Mesendoderm (in vitro differentiated cells): Measurements from ENCODE around the gene TM7SF3.

ENCODE experiments used
- DNase-seq: peaks from one replicate; pipeline ENCODE4 v3.0.0; 2013
- H2AK5ac ChIP-seq: 2 replicates; pipeline ENCODE4 v1.6.1; 2013; ENCODE audit warnings: low read length, inconsistent platforms
- H2BK120ac ChIP-seq: 2 replicates; pipeline ENCODE4 v1.6.1; 2013; ENCODE audit warnings: low read depth, mild to moderate bottlenecking, low read length, moderate library complexity, mixed read lengths
- H2BK15ac ChIP-seq: replicated peaks from 2 replicates; pipeline ENCODE4 v1.6.1; 2013; ENCODE audit warnings: low read depth, mild to moderate bottlenecking, moderate library complexity
- H2BK5ac ChIP-seq: 2 replicates; pipeline ENCODE4 v1.6.1; 2013; ENCODE audit warnings: low read length, inconsistent platforms
- H3K18ac ChIP-seq: 2 replicates; pipeline ENCODE4 v1.6.1; 2013; ENCODE audit warnings: mild to moderate bottlenecking, low read length, mixed read lengths
- H3K23ac ChIP-seq: one replicate; pipeline ENCODE4 v1.6.1; 2013; ENCODE audit warnings: low read length
- H3K27ac ChIP-seq: 2 replicates; pipeline ENCODE4 v1.5.1; 2013; ENCODE audit warnings: low read depth, mild to moderate bottlenecking, inconsistent platforms, low read length, moderate library complexity
- H3K27me3 ChIP-seq: 2 replicates; pipeline ENCODE4 v1.6.1; 2013; ENCODE audit warnings: low read length, control low read depth, mild to moderate bottlenecking, inconsistent platforms; ENCODE audit not compliant: insufficient read depth, poor library complexity
- H3K36me3 ChIP-seq: 2 replicates; pipeline ENCODE4 v1.6.1; 2013; ENCODE audit warnings: low read length, inconsistent platforms; ENCODE audit not compliant: control insufficient read depth, insufficient read depth
- H3K4ac ChIP-seq: one replicate; pipeline ENCODE4 v1.6.1; 2013; ENCODE audit warnings: low read depth, mild to moderate bottlenecking, low read length, moderate library complexity
- H3K4me1 ChIP-seq: 2 replicates; pipeline ENCODE4 v1.6.1; 2013; ENCODE audit warnings: low read depth, low read length, inconsistent platforms; ENCODE audit not compliant: control insufficient read depth
- H3K4me2 ChIP-seq: 2 replicates; pipeline ENCODE4 v1.6.1; 2013; ENCODE audit warnings: low read length
- H3K4me3 ChIP-seq: 2 replicates; pipeline ENCODE4 v1.5.1; 2013; ENCODE audit warnings: mild to moderate bottlenecking, low read length
- H3K56ac ChIP-seq: one replicate; pipeline ENCODE4 v1.6.1; 2013; ENCODE audit warnings: low read length
- H3K79me1 ChIP-seq: 2 replicates; pipeline ENCODE4 v1.6.1; 2013; ENCODE audit warnings: low read length, inconsistent platforms
- H3K79me2 ChIP-seq: 2 replicates; pipeline ENCODE4 v1.6.1; 2013; ENCODE audit warnings: mild to moderate bottlenecking, low read length; ENCODE audit not compliant: control insufficient read depth, insufficient read depth
- H3K9ac ChIP-seq: 2 replicates; pipeline ENCODE4 v1.6.1; 2013; ENCODE audit warnings: low read length, inconsistent platforms
- H4K5ac ChIP-seq: one replicate; pipeline ENCODE4 v1.6.1; 2013; ENCODE audit warnings: low read length
- H4K8ac ChIP-seq: one replicate; pipeline ENCODE4 v1.6.1; 2013; ENCODE audit warnings: low read depth, mild to moderate bottlenecking, control low read depth, low read length, moderate library complexity
- WGBS: extraction: QIAGEN DNeasy Blood & Tissue Kit; methylation state at CpG from one replicate; pipeline ENCODE4 v1.1.7; 2013; ENCODE audit warnings: low lambda C conversion rate, missing lambda C conversion rate; ENCODE audit not compliant: insufficient coverage; ENCODE audit errors: extremely low coverage; 5-methylcytosine and 5-hydroxymethylcytosine counted together

The TM7SF3 gene

DNA sequence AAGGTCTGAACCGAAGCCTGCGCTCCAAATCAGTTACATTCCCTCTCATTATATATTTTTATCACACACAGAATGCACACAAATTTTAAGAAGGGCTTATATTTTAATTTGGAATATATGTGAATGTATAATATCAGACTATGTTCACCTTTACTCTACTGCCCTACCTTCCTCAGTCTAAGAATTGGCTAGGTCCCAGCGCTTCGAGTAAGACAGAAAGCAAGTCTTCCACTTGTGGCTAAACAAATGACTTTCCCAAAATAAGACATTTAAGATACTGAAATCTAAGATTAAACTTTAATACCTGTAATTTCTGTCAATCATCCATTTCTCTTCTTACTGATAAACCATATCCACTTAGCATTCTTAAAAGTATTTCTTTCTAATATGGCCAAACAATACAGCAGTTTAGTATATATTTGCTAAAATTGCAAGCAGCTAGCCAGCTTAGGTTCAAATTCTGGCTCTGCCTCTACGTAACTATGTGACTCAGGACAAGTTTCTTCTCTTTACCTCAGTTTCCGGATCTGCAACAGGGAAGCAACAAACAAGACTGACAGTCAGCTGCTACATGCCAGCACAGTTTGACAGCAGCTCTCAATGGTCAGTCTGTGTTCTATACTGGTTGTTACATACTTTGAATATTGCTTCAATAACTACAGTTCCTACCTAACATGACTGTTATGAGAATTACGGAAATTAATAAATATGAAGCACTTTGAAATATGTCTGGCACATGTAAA, 78.4 kb downstream of the TM7SF3 start:
- Histone ChIP-seq H3K4ac (no peak overlapping the region), H3K18ac (no peak overlapping the region), H3K56ac (no peak overlapping the region), H3K27ac (no peak overlapping the region), H3K9ac (no peak overlapping the region), H2AK5ac (no peak overlapping the region), H3K4me1 (no peaks in the 10 kb centered on the region), H4K5ac (no peak overlapping the region), H3K79me1 (peaks cover 1% of the 10 kb centered on the region), H3K36me3 (no peaks in the 10 kb centered on the region), H3K27me3 (no peaks in the 10 kb centered on the region), H2BK5ac (no peak overlapping the region), H4K8ac (no peak overlapping the region), H3K4me2 (no peak overlapping the region), H3K23ac (no peak overlapping the region), H2BK15ac (no peak overlapping the region), H3K4me3 (no peak overlapping the region), H2BK120ac (no peak overlapping the region), H3K79me2 (peaks cover 14% of the 10 kb centered on the region)
- no peak for DNase-seq
- no CpG with 5 or more reads among the region's 7 CpGs for WGBS

DNA sequence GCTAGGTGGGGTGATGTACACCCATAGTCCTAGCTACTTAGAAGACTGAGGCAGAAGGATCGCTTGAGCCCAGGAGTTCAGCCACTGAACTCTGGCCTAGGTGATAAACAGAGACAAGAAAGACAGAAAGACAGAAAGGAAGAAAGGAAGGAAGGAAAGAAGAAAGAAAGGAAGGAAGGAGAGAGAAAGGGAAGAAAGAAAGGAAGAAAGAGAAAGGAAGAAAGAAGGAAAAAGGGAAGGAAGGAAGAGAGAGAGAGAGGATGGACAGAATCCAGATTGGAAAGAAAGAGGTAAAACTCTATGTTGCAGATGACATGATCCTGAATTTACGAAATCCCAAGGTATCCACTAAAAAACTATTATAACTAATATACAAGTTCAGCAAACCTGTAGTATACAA, 84.6 kb downstream of the TM7SF3 start:
- no peak overlapping the region for H3K23ac ChIP-seq
- H3K4ac ChIP-seq: no peak overlapping the region
- no peak overlapping the region for H3K18ac ChIP-seq
- H2BK120ac ChIP-seq: no peak overlapping the region
- no peak overlapping the region for H2AK5ac ChIP-seq
- peaks cover 2% of the 10 kb centered on the region for H3K36me3 ChIP-seq
- H2BK5ac ChIP-seq: no peak overlapping the region
- no peaks in the 10 kb centered on the region for H3K4me1 ChIP-seq
- no peak overlapping the region for H3K4me2 ChIP-seq
- no peaks in the 10 kb centered on the region for H3K27me3 ChIP-seq
- no peak overlapping the region for H4K5ac ChIP-seq
- no peak overlapping the region for H3K56ac ChIP-seq
- H3K79me2 ChIP-seq: no peaks in the 10 kb centered on the region
- no peak overlapping the region for H3K4me3 ChIP-seq
- H3K27ac ChIP-seq: no peak overlapping the region
- no peak for DNase-seq
- no peak overlapping the region for H2BK15ac ChIP-seq
- WGBS: no CpG with 5 or more reads among the region's 2 CpGs
- no peak overlapping the region for H3K9ac ChIP-seq
- no peaks in the 10 kb centered on the region for H3K79me1 ChIP-seq
- H4K8ac ChIP-seq: no peak overlapping the region

DNA sequence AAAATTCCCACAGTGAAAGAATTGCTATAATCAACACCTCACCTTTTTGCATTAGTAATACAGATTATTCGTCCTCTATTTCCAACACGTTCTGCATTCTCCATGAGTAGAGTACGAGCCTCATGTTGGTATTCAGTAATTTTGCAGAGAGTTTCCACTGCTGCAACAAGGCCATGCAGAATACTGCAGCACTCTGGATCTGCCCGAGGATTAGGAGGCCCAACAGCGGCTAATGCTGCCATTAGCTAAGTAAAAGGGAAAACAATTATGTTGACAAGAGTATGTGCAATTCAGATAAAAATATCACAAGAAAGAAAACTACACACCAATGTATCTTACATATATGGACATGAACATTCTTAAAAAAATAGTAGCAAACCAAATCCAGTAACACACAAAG, 85.5 kb downstream of the TM7SF3 start:
- no peak overlapping the region for H3K9ac ChIP-seq
- H2BK5ac ChIP-seq: no peak overlapping the region
- H3K27me3 ChIP-seq: no peaks in the 10 kb centered on the region
- no peak overlapping the region for H2AK5ac ChIP-seq
- no peak overlapping the region for H4K5ac ChIP-seq
- no peak overlapping the region for H3K27ac ChIP-seq
- no peak overlapping the region for H2BK120ac ChIP-seq
- no peak for DNase-seq
- H3K4me2 ChIP-seq: no peak overlapping the region
- no peaks in the 10 kb centered on the region for H3K79me1 ChIP-seq
- H3K23ac ChIP-seq: no peak overlapping the region
- no peak overlapping the region for H3K4me3 ChIP-seq
- H3K4ac ChIP-seq: no peak overlapping the region
- WGBS: no CpG with 5 or more reads among the region's 5 CpGs
- no peaks in the 10 kb centered on the region for H3K79me2 ChIP-seq
- H2BK15ac ChIP-seq: no peak overlapping the region
- H3K4me1 ChIP-seq: no peaks in the 10 kb centered on the region
- no peak overlapping the region for H3K18ac ChIP-seq
- no peak overlapping the region for H4K8ac ChIP-seq
- H3K36me3 ChIP-seq: peaks cover 2% of the 10 kb centered on the region
- H3K56ac ChIP-seq: no peak overlapping the region
